Hematopoietic multipotent progenitor cell (in vitro differentiated cells): ENCODE results near the gene SPECC1L. TPM values are rescaled to one million over a fixed set of nuclear protein-coding genes. Genes with fewer than 3 reads are reported as not detected.
A peak's percentile ranks its signal among the peaks of the same experiment; 100 is the strongest.

Experiments used
- DNase-seq, 3 donors: peaks; one replicate each; pipeline ENCODE4 v3.0.0-alpha.2; 2011 to 2015; ENCODE audit warnings: low read depth in 2 of 3, low spot score in 2 of 3
- total RNA-seq: library from RNA; depleted of rRNA; stranded (reverse); fragments of >200 nt; gene quantifications from one replicate; pipeline ENCODE4 v1.2.3, GENCODE V29; 2012

SPECC1L gene
- total RNA-seq, 1 donor: 24.8 TPM

DNA sequence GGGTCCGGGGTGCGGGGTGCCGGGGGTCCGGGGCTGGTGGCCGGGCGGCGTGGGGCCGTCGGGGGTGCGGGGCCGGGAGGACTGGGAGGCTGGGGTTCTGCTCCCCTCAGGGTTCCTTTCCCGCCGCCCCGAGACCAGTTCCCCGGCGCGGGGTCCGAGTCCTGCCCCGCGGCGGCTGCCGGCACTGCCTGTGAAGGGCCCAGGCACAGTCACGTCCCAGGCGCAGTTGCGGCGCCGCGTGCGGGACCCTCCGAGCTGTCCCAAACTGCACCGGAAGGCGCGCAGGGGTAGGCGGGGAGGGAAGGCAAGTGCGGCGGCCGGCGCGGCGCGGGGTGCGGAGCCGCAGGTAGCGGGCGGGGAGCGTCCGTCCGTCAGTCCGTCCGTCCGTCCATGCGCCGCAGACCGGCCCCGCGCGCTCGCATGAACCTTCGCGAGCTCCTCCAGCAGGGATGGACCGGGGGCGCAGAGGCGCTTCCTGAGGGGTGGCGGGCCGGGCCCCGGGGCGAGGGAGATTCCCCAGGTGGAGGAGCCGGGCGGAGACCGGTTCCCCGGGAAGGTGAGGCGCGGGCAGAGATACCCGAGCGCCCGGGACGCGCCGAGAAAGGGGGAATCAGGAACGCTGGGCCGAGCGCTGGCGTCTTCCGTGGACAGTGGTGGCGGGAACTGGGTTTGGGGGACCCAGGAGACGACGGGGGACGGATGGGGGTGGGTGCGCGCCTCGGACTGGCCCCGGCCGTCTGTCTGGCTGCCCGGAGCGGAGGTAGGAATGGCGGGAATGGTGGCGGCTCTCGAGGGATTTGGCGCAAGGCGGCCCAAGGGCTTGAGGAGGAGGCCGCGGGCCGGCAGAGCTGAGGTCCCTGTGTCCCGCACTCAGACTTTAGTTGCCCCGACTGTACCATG lies 153.6 kb downstream of the SPECC1L start:
- DNase-seq: no peak

DNA sequence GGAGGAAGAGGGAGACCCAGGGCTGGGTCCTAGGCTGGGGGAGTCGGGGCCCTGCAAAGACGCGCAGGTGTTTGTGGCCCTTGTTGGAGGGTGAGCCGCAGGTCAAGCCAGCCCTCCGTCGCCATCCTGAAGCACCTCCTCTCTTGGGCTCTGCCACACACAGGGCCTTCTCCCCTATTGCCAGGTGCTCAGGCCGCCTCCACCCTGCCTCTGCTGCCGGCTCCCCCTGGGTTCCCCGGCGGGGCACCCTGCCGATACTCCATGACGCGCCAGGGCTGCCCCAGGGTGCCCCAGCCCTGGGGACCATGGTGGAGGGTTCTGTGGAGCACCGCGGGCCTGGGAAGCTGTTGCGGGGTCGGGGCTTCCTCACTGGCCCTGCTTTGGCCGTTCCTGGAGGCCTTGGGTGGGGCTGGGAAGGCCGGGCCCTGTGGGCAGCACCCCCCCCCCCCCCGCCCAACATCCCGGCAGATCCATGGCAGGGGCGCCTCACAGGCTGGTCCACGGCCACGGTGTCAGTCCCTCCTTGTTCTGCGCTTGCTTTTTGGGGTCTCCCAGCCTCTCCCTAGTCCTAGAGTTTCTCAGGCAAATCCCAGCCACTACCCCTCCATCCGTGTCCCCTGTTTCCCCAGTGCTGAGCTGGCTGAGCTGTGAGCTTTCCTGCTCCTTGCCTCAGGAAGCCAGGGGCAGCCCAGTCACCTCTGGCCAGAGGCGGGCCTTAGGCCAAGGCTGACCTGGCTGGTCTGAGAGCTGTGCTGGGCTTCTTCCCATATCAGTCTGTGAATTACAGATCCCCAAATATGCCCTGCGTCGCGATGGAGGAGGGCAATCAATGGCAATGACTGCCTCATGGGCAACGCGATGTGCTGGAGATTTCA lies 154.5 kb downstream of the SPECC1L start:
- DNase-seq: no peak

DNA sequence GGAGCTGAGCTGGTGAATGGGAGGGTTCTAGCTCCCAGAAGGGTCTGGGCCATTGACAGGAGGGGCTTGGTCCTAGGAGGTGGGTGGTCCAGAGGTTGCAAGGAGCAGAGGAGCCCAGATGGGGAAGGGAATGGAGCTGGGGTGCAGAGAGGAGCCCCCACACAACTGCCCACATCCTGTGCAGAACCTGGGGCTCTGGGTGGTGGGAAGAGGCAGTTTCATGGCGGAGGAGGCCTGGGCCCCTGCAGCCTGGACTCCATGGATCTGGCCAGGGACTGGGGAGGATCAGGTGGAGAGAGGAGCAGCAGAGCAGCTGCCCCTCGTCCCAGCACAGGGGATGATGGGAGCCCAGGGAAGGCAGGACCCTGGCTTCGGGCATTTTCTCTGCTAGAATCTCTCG lies 155.8 kb downstream of the SPECC1L start:
- no peak for DNase-seq

DNA sequence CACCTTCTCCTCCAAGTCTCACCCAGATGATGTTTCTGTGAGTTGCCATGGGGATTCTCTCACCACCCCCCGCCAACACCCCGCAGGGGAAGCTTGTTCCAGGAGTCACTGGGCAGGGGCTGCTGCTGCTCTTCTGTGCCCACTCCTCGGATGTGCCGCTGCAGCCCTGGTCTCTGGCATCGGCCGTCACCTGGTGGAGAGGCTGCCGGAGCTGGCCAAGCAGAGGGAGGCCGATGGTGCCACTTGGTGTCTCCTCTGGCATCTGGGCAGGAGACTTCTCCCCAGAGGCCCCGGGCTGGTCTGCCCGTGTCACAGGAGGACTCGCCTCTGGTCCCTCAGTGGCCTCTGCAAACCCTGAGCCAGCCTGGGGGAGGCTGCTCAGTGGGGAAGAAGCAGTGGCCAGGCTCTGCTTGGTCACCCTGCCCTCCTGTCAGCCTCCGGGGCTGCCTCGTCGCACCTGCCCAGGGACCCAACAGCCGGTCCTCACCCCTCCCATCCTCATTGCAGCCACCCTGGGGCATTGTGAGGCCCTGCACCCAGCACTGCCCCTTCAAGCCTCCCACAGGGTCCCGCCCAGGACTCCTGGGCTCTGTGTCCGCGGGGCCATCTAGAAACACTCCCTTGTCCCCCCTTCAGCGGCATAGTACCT lies 156.3 kb downstream of the SPECC1L start:
- no peak for DNase-seq

DNA sequence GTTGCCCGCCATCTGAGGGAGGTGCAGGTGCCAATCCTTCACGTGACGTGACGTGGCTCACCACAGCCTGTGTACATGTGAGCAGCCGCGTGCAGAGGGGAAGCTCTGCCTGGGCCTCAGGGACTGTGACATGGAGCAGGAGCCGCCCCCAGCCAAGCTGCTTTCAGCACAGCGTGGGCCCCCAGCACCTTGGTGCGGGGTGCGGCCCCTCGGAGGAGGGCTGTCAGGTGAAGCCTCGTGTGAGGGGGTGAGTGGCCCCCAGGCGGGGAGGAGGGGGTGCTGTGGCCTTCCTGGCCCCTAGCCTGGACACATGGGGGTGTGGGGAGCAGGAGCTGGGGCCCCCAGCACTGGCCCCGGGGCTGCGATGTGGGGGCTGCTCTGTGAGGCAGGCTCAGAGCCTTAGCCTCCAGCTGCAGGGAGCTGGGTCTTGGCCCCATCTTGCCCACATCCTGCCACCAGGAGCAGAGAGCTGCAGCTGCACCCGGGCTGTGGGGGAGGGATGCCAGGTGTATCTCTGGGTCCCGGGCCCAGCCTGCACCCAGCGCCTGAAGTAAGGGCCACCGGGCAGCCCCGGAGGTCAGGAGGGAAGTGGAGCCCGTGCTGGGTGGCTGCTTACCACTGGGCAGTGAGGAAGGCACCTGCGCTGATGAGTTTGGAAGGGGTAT lies 157.0 kb downstream of the SPECC1L start, which contains the start of gene ADORA2A:
TSS of gene ADORA2A (plus strand) at position 100 of the 665 bp plus-strand sequence. CDS start 5,806 bp downstream, outside the sequence.
- peak; percentile 63 to 84 (median 74) for DNase-seq

DNA sequence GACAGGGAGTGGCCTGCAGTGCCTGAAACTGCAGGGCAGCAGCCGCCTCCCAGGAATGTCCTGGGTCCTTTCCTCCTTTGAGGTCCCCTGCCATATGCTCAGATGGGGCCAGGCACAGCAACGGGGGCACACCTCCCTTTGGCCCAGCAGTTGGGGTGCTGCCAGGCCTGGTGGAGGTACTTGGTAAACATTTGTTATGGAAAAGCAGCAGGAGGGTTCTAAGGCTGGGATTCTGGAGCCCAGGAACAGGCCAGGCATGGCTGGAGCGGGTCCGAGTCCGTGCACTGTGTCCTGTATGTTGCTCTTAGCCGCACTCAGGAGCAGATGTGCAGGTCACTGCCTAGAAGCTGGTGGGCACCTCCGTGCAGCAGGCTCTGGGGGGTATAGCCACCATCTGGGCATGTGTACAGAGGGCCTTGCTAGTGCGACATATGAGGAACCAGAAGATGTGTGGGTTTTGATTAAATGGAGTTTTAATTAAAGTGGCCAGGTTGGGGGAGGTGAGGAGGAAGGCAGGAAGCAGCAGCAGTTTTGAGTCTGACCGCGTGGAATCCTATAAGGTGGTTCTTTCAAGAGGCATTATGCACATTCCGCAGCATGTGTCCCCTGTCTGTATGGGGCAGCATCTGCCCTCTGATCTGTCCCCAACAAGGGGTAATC lies 158.2 kb downstream of the SPECC1L start:
- DNase-seq: peak in 1 of 3 donors; percentile 79

DNA sequence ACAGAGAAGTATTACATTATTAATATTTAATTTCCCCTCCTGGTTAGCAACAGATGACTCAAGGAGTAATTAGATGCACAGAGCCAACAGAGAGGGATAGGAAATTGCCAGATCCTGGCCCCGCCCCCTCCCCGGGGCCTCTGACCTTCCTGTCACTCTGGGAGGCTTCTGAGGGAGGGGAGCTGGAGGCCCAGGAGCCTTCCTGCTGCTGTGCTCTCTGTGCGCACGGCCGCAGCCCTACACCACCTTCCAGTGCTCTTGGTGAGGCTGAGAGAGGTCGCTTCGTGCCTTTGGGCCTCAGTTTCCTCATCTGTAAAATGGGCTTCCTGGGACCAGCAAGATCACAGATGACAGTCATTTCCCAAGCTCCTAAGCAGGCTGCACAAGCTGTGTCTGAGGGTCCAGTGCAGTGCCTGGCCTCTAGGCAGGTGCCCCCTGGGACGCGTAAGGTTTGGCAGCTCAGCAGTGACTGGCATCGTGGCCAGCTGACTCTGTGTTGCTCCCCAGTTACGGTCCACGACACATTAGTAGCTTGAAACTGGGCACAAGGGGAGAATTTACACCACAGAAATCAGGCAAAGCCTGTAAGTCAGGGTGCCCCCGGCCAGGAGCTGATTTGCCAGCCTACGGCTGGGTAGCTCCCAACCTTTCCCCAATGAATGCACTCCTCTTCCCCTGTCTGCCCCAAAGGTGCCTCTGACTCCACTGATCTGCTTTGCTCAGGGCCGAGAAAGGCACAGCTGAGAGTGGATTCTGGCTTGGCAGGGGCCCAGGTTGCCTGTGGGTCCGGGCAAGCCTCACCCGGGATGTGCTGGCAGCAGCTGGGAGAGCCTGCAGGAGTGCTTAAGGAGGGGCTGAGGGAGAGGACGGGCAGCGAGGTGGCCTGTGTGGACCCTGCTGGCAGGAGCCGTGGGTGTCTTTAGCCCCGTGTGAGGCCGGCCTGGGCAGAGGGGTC lies 159.1 kb downstream of the SPECC1L start:
- no peak for DNase-seq

DNA sequence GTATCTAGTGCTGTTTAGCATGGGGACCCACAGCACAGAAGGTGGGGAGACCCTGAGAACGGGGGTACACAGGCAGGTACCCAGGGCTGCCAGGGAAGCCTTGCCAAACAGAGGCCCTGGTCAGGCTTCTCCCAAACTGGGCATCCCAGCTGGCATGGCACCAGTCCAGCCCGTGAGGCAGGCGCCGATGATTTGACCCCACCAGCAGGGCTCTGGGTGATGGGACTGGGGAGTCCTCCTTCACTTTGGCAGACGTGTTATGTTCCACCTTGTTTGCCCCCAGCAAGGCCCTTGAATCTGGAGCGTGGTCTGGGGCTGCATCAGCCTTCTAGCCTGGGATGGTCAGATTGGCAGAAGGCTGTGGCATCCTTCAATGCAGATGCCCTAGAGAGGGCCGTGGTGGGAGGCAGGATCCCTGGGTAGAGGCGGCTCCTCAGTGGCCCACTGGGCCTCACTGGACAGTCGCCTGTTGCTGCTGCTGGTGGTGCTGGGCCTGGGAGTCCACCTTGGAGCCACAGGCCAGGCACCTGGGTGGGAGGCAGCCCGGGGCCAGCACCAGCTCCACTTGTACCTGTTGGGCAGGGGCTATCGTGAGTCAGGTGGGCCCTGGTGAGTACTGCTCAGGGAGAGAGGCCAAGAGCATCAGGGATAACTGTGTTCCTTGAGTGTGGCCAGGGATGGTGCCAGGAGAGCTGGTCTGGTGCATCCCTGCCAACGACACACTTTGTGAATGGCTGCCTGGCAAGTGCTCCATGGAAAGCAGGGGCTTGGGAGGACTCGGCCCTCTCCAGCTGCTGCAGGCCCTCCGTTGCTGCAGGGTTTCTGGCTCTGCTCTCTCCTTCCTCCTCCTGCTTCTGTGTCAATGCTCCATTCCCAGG lies 160.0 kb downstream of the SPECC1L start:
- DNase-seq: no peak

DNA sequence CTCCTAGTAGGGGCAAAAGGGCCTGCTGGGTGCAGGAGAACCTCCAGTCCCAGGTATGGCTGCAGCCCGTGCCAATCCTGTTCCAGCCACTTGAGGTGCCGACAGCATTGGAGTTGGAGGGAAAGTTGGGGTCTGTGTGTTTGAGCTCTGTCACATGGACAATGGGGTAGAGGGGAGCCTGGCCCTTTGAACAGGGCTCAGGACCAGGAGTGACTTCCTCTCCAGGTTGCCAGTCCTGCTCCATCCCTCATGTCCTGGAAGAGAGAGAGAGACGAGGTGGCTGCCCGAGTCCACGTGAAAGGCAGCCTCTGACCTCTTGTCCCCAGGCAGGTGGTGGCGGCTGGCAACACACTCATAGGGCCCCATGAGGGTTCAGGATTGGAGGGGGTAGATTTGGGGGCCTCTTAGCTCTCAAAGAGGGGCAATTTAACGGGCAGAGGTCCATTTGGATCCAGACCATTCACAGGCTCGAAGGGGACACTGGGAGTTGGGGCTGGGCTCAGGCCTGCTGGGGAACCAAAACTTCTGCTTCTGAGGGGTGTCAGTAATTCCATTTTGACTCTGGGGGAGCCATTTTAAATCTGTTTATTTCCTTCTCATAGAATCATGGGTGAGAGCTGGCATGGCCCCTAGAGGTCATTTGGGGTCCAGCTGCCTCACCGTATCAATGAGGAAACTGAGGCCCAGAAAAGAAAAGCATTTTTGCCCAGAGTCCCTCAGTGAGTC lies 160.8 kb downstream of the SPECC1L start:
- no peak for DNase-seq

DNA sequence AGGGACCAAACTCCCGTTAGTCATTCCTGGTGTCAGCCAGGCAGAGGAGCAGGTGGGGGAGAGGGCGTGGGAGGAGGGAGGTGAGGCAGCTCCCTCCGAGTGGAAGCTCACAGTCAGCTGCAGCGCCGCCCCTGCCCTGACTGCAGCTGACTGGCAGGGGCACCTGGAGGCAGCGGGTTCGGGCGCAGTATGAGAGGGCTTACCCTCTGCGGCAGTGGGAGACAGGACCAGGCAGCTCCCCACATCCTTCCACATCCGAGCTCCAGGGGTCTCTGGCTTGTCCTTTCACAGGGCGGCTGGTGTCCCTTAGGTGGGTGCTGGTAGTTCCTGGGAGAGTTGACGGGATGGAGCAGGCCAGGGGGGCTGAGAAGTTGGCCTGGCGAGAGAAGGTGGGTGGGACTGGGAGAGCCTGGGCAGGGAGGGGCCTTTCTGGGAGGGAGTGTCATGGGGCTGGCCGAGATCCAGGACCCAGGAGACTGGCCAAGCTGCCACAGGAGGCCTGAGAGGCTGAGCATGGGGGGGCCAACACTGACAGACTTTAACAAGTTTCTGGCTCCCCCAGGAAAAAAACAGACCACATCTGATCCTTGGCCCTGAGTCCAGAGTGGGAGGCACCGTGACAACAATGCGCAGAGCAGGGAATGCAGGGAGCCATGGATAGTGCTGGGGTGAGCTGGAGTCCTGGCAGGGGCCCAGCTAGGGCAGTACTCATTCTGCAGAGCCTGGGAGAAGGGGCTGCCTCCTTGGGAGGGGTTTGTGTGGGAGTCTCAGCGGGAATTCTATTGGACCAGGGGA lies 161.6 kb downstream of the SPECC1L start:
- DNase-seq: no peak

DNA sequence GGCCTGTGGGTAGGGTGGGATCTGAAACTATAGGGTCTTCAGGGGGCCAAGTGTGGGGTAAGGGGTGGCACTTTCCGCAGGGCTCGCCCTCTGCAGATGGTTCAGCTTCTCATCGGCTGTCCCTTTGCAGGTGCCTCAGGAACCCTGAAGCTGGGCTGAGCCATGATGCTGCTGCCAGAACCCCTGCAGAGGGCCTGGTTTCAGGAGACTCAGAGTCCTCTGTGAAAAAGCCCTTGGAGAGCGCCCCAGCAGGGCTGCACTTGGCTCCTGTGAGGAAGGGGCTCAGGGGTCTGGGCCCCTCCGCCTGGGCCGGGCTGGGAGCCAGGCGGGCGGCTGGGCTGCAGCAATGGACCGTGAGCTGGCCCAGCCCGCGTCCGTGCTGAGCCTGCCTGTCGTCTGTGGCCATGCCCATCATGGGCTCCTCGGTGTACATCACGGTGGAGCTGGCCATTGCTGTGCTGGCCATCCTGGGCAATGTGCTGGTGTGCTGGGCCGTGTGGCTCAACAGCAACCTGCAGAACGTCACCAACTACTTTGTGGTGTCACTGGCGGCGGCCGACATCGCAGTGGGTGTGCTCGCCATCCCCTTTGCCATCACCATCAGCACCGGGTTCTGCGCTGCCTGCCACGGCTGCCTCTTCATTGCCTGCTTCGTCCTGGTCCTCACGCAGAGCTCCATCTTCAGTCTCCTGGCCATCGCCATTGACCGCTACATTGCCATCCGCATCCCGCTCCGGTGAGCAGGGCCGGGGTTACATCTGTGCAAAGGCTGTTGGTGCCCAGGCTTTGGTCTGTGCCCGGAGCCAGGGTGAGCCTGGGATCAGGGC lies 162.6 kb downstream of the SPECC1L start:
- no peak for DNase-seq

DNA sequence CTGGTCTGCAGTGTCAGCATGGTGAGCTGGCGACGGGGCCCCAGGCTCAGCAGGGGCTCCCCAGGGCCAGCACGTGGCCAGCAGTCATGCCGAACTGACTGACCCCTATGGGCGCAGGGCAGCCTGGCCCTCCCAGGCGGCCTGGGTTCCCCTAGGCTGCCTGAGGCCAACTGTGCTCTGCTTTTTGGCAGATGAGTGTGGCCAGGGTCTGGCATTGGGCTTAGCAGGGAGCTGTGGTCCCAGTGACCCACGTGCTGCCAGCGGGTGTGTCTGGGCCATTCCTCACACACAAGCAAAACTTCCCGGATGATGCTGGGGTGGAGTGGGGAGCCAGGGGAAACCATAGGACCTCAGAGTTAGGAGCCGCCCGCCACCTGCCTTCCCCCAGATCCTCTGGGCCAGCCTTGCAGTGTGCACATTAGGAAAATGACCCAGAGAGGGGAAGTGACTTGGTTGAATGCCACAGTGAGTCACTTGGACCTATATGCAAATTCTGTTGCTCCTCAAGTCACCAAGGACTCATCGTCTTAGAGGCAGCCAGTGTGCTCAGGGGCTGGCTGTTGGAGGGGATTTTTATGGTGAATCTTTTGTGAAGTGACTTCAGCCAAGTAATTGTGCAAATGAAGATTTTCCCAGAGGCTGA lies 163.3 kb downstream of the SPECC1L start:
- DNase-seq: peak in 2 of 3 donors; percentile 80 to 83

DNA sequence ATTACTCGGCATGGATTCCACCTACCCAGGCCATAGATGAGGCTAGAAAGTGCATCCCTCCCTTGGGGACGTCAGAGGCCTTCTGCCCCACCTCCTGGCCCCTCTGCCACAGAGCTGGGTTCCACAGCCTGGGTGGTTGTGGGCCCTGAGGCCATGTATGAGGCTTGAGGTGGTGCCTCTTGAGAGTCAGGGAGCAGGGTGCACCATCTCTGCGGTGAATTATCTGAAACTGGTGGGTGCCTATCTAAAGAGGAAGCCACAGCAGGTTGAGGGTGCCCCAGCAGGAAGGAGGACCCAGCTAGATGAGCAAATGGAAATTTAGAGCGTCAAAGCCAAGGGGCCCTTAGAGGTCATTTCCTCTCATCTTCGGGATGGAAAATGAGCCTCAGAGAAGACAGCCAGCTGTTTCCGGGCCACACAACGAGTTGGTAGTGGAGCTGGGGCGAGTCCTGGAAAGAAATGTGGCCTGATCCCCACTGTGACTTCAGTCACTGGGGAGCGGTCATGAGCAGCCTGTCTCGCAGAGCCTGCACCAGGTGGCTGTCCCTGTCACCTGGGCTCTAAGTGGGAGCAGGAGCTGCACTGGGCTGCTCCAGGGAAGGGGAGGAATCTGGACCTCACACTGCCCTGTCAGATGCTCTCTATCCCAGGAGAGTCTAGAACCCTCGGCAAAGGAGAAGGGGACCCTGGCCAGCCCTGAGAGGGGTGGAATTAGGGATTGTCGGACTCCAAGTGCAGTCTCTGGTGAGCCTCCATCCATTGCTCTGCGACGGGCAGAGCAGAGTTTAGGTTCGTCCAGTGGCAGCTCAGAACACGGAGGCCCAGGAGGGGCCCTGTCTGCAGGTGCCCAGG lies 164.1 kb downstream of the SPECC1L start:
- peak in 2 of 3 donors; percentile 78 to 95 for DNase-seq

DNA sequence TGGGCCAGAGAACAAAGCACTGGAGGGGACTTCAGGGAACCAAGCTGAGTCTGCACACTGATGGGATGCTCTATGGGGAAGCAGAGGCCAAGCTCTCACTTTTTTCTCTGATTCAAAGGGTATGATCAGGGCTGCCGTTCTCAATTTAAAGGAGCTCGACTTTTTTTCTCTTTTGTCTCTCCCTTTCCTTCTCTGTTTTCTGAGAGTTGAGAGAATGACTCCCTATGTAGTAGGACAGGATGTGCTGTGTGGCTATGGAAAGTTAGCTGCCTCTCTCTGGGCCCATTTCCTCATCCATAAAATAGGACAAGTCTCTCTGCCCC lies 164.7 kb downstream of the SPECC1L start:
- DNase-seq: no peak
